ENCODE measurements around the gene JAG1. TPM values are rescaled to one million over a fixed set of nuclear protein-coding genes. Genes with fewer than 3 reads are reported as not detected.

JAG1 gene
- total and polyA plus RNA-seq, 9 of the 15 experiments (the other 6 are each of a cell fraction or from before 2014, with no cell fraction given): 0.04 to 0.40 (median 0.07) TPM

DNA sequence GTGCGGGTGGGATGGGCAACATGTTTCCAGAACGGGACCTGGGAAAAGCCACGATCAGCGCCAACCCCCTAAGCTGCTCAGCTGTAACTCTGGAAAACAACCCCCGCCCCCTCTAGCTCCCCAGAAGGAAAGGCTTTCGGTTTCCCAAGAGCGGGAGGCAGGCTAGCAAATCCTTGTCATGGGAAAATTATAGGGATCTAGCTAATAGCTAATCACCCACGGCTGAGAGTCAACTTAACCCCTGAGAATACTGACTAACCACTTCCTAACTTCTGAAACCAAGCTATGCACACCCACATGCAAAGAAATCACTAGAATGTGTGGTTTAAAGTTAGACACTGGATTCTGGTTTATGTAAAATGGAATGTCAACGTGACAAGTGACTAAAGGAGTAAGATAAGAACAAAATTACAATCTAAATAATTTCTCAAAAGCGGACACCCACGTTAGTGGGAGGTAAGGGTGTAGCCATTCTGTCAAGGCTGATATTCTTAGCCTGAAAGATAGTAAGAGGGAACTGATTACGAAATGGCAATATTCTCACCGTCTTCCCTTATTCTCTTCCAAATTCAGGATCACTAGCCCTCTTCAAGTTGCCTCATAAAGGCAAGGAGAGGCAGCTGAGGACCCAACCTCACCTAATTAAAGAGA lies 20.1 kb downstream of the JAG1 start:
- Histone ChIP-seq H2AFZ (ENCODE audit: low read depth, low read length) (no peak overlapping the region), H3K9me1 (ENCODE audit: control insufficient read depth, insufficient read depth, low read length) (no peaks in the 10 kb centered on the region), H3K9me3 (replicated peaks; ENCODE audit: control insufficient read depth, insufficient read depth, low read depth, low read length) (no peaks in the 10 kb centered on the region), H3K79me2 (ENCODE audit: control insufficient read depth, insufficient read depth, low read length) (no peaks in the 10 kb centered on the region), H3K4me3 (no peak overlapping the region), H3K27me3 (ENCODE audit: control insufficient read depth in 2 of 2, insufficient read depth in 2 of 2, low read length in 2 of 2) (peaks cover 0 to 32% of the 10 kb centered on the region in 2 experiments; a peak in 2 of 5 replicates), H3K4me2 (ENCODE audit: insufficient read depth, low read length) (no peak overlapping the region), H3K4me1 (replicated peaks in 1 of 2; ENCODE audit: control insufficient read depth in 2 of 2, insufficient read depth in 2 of 2, low read length in 2 of 2) (no peaks in the 10 kb centered on the region), H3K36me3 (ENCODE audit: control insufficient read depth, insufficient read depth, low read length) (no peaks in the 10 kb centered on the region), H4K20me1 (replicated peaks; ENCODE audit: control insufficient read depth, insufficient read depth, low read length) (no peaks in the 10 kb centered on the region), H3K9ac (ENCODE audit: insufficient read depth in 1 of 2, low read depth in 2 of 2, low read length in 2 of 2) (no peak overlapping the region), H3K27ac (ENCODE audit: extremely low read depth, low read depth, low read length) (no peak overlapping the region)
- CTCF ChIA-PET (ENCODE audit: low intra/inter-chr PET ratio): no interaction called here
- FAIRE-seq (no peak), ATAC-seq (no peak), DNase-seq (ENCODE audit: extremely low read depth in 1 of 4, low spot score in 3 of 4) (no peak)
- BruUV-seq (replicated peaks): no TSS peak
- WGBS (ENCODE audit: insufficient coverage, low coverage, missing lambda C conversion rate): 0% methylated on average over 5 of the region's 13 CpGs
- POLR2A ChIA-PET: no interaction called here
- intact Hi-C loops (cut with micrococcal nuclease): no loop called here
- no peak for TF ChIP-seq ZNF263 (CRISPR knock-in tag; IDR thresholded peaks at IDR 0.05; ENCODE audit: borderline replicate concordance)
- TF ChIP-seq TFE3 (CRISPR knock-in tag; IDR thresholded peaks at IDR 0.05): no peak
- no peak for TF ChIP-seq TRIM24 (IDR thresholded peaks at IDR 0.05)
- TF ChIP-seq LARP7 (IDR thresholded peaks at IDR 0.05): no peak
- no peak for TF ChIP-seq EP300 (IDR thresholded peaks at IDR 0.05; ENCODE audit: low read length)
- no peak for TF ChIP-seq ZBTB43 (CRISPR knock-in tag; IDR thresholded peaks at IDR 0.05)
- TF ChIP-seq DDX20 (tag; IDR thresholded peaks at IDR 0.05; ENCODE audit: low read depth): no peak
- no peak for TF ChIP-seq CHCHD3 (CRISPR knock-in tag; IDR thresholded peaks at IDR 0.05)
- no peak for TF ChIP-seq CAMTA2 (CRISPR knock-in tag; conservative IDR thresholded peaks at IDR 0.05)
- TF ChIP-seq ZNF354B (CRISPR knock-in tag; IDR thresholded peaks at IDR 0.05): no peak
- TF ChIP-seq LCOR (CRISPR knock-in tag; IDR thresholded peaks at IDR 0.05): no peak
- TF ChIP-seq HDAC1 (IDR thresholded peaks at IDR 0.05): no peak
- no peak for TF ChIP-seq SIN3A (IDR thresholded peaks at IDR 0.05; ENCODE audit: borderline replicate concordance in 2 of 2, control insufficient read depth in 1 of 2, low read depth in 2 of 2, low read length in 2 of 2)
- no peak for TF ChIP-seq CSDE1 (IDR thresholded peaks at IDR 0.05)
- no peak for TF ChIP-seq PHF21A (IDR thresholded peaks at IDR 0.05; ENCODE audit: borderline replicate concordance, low read depth)
- in situ Hi-C loops (cut with MboI): no loop called here

All from K562 (cell line).